A549 (cell line): ENCODE measurements around the gene MACF1. TPM values are rescaled to one million over a fixed set of nuclear protein-coding genes. Genes with fewer than 3 reads are reported as not detected.
A peak's percentile ranks its signal among the peaks of the same experiment; 100 is the strongest.

Experiments used
- ATAC-seq, 2 experiments: fragments of 200-7000 bp in 1 of 2; fragments of >200 bp in 1 of 2; cut with Nextera tagmentation in 1 of 2; cut with Tn5 transposase in 1 of 2; 3 replicates each; pipeline versions ENCODE4 v1.8.0 to v1.9.1; 2018 to 2020; ENCODE audit warnings: mild to moderate bottlenecking in 1 of 2, moderate library complexity in 1 of 2
- CTCF ChIA-PET: fragments of 300-600 bp; sonication (Branson Sonifier 250); formaldehyde crosslinking; extraction: SDS; loops from one replicate; lab custom pipeline; 2021; ENCODE audit warnings: antibody characterized with exemption, inconsistent platforms; lab: Yijun Ruan, JAX
- POLR2A ChIA-PET: fragments of 350-600 bp; formaldehyde crosslinking; extraction: SDS; loops from one replicate; lab custom pipeline; 2021; ENCODE audit warnings: antibody characterized with exemption, inconsistent platforms; lab: Yijun Ruan, JAX
- DNase-seq, 2 experiments: peaks; one replicate each; pipeline versions ENCODE4 v3.0.0 to v3.0.0-alpha.2; 2011 to 2016; ENCODE audit warnings: low read depth in 1 of 2, low spot score in 1 of 2
- FAIRE-seq: peaks from 2 replicates; lab custom pipeline; 2011; peaks lifted over from hg19 to GRCh38; lab: Jason Lieb, UNC
- H3K27ac ChIP-seq, 2 experiments: fragments of >200 bp; sonication (Bioruptor Twin); formaldehyde crosslinking; 3 replicates each; pipeline ENCODE4 v1.5.1; 2016 to 2017
- H3K4me1 ChIP-seq: fragments of >200 bp; sonication (Bioruptor Twin); formaldehyde crosslinking; 3 replicates; pipeline ENCODE4 v1.6.1; 2016
- H3K4me2 ChIP-seq: fragments of >200 bp; sonication (Bioruptor Twin); formaldehyde crosslinking; 3 replicates; pipeline ENCODE4 v1.6.1; 2016
- H3K4me3 ChIP-seq: fragments of >200 bp; sonication (Bioruptor Twin); formaldehyde crosslinking; 3 replicates; pipeline ENCODE4 v1.5.1; 2016
- H3K9me3 ChIP-seq: fragments of >200 bp; sonication (Bioruptor Twin); formaldehyde crosslinking; 3 replicates; pipeline ENCODE4 v1.6.1; 2016
- CBX2 ChIP-seq: fragments of 200-600 bp; sonication (generic); IDR thresholded peaks from 2 replicates; pipeline ENCODE4 v1.6.1; 2016; ENCODE audit warnings: low read depth, mild to moderate bottlenecking, borderline replicate concordance
- CBX8 ChIP-seq: fragments of 200-600 bp; sonication (generic); IDR thresholded peaks from 2 replicates; pipeline ENCODE4 v1.6.1; 2016
- CEBPB ChIP-seq, 2 experiments: fragments of >200 bp in 1 of 2; sonication (Bioruptor Twin) in 1 of 2; formaldehyde crosslinking in 1 of 2; IDR thresholded peaks; 2 replicates each; pipeline ENCODE4 v1.6.1; 2012 to 2016
- CHD4 ChIP-seq: fragments of 200-600 bp; sonication (generic); IDR thresholded peaks from 2 replicates; pipeline ENCODE4 v1.6.1; 2016; ENCODE audit warnings: antibody characterized with exemption, mild to moderate bottlenecking, borderline replicate concordance
- EHF ChIP-seq: fragments of 250-450 bp; sonication (Bioruptor Pico); IDR thresholded peaks from 2 replicates; pipeline ENCODE4 v1.5.0; 2020; ENCODE audit warnings: mild to moderate bottlenecking
- GATA3 ChIP-seq: IDR thresholded peaks from 2 replicates; pipeline ENCODE4 v1.6.1; 2012; ENCODE audit warnings: borderline replicate concordance
- HEYL ChIP-seq: fragments of 250-450 bp; sonication (Bioruptor Pico); IDR thresholded peaks from 2 replicates; pipeline ENCODE4 v1.8.0; 2021; ENCODE audit warnings: mild to moderate bottlenecking, moderate library complexity
- HOXB13 ChIP-seq: fragments of 250-450 bp; sonication (Bioruptor Pico); IDR thresholded peaks from 2 replicates; pipeline ENCODE4 v1.5.0; 2020; ENCODE audit warnings: low read depth, mild to moderate bottlenecking, moderate library complexity
- HOXB5 ChIP-seq: fragments of 250-450 bp; sonication (Bioruptor Pico); IDR thresholded peaks from 2 replicates; pipeline ENCODE4 v1.5.0; 2020; ENCODE audit warnings: mild to moderate bottlenecking, moderate library complexity
- JUN ChIP-seq, 2 experiments: fragments of >200 bp; sonication (Bioruptor Twin); formaldehyde crosslinking; IDR thresholded peaks; 2 replicates in 1 of 2; 3 replicates in 1 of 2; pipeline ENCODE4 v1.6.1; 2016 to 2017
- MAZ ChIP-seq: fragments of 150-350 bp; IDR thresholded peaks from 2 replicates; pipeline ENCODE4 v1.6.1; 2014; ENCODE audit warnings: antibody characterized with exemption, low read depth, low read length, borderline replicate concordance
- MYC ChIP-seq: IDR thresholded peaks from 2 replicates; pipeline ENCODE4 v1.6.1; 2012; ENCODE audit warnings: mild to moderate bottlenecking, inconsistent platforms, low read length, improper control_type of control experiment, borderline replicate concordance
- NFE2L2 ChIP-seq: fragments of 150-350 bp; conservative IDR thresholded peaks from 2 replicates; pipeline ENCODE4 v1.6.1; 2014; ENCODE audit warnings: low read length
- NPAS2 ChIP-seq: fragments of 250-450 bp; sonication (Bioruptor Pico); IDR thresholded peaks from 2 replicates; pipeline ENCODE4 v1.8.0; 2022; ENCODE audit warnings: mild to moderate bottlenecking, moderate library complexity, borderline replicate concordance
- NR3C1 ChIP-seq: fragments of >200 bp; sonication (Bioruptor Twin); formaldehyde crosslinking; IDR thresholded peaks from 3 replicates; pipeline ENCODE4 v1.6.1; 2017
- PHF8 ChIP-seq: fragments of 200-600 bp; sonication (generic); IDR thresholded peaks from 2 replicates; pipeline ENCODE4 v1.6.1; 2016; ENCODE audit warnings: low read depth, mild to moderate bottlenecking, antibody characterized with exemption, moderate library complexity, borderline replicate concordance
- RAD21 ChIP-seq, 2 experiments: fragments of >200 bp in 1 of 2; sonication (Bioruptor Twin) in 1 of 2; formaldehyde crosslinking in 1 of 2; IDR thresholded peaks in 1 of 2; conservative IDR thresholded peaks in 1 of 2; 2 replicates in 1 of 2; 3 replicates in 1 of 2; pipeline ENCODE4 v1.6.1; 2012 to 2018; ENCODE audit warnings: inconsistent platforms in 1 of 2
- RFX5 ChIP-seq: fragments of 450-650 bp; IDR thresholded peaks from 2 replicates; pipeline ENCODE4 v1.7.1; 2014; ENCODE audit warnings: antibody characterized with exemption, mild to moderate bottlenecking, moderate library complexity
- RNF2 ChIP-seq: fragments of 200-600 bp; sonication (generic); IDR thresholded peaks from 2 replicates; pipeline ENCODE4 v1.6.1; 2016; ENCODE audit warnings: low read depth, mild to moderate bottlenecking, antibody characterized with exemption, moderate library complexity, borderline replicate concordance
- SREBF2 ChIP-seq: fragments of 450-650 bp; IDR thresholded peaks from 2 replicates; pipeline ENCODE4 v1.6.1; 2014; ENCODE audit warnings: mild to moderate bottlenecking, moderate library complexity
- TFCP2L1 ChIP-seq: fragments of 250-450 bp; sonication (Bioruptor Pico); IDR thresholded peaks from 2 replicates; pipeline ENCODE4 v1.5.0; 2021; ENCODE audit warnings: mild to moderate bottlenecking
- TP53 ChIP-seq: fragments of 250-450 bp; sonication (Bioruptor Pico); IDR thresholded peaks from 2 replicates; pipeline ENCODE4 v1.5.0; 2021; ENCODE audit warnings: mild to moderate bottlenecking, moderate library complexity
- ZC3H11A ChIP-seq: fragments of 450-650 bp; IDR thresholded peaks from 2 replicates; pipeline ENCODE4 v1.6.1; 2014; ENCODE audit warnings: antibody characterized with exemption, mild to moderate bottlenecking
- WGBS: methylation state at CpG from one replicate; pipeline ENCODE4 v1.1.6; 2017; ENCODE audit errors: missing lambda C conversion rate; 5-methylcytosine and 5-hydroxymethylcytosine counted together
- polyA plus RNA-seq, 4 experiments: library from polyadenylated mRNA; depleted of rRNA in 3 of 4; stranded (reverse); fragments of >200 nt; fragmentation: RNase III in 1 of 4; extraction: RNeasy Plus Mini Kit Qiagen cat#74134 plus additional on column Dnase treatment in 1 of 4; gene quantifications; 2 replicates in 3 of 4; 3 replicates in 1 of 4; pipeline ENCODE4 v1.2.3, GENCODE V29; 2011 to 2017
- TF ChIP-seq, protein P1 (sequence below): fragments of 150-350 bp; IDR thresholded peaks from 2 replicates; pipeline ENCODE4 v1.6.1; 2014; ENCODE audit warnings: low read depth, mild to moderate bottlenecking, low read length
- TF ChIP-seq, protein P2 (sequence below): fragments of 250-450 bp; sonication (Bioruptor Pico); IDR thresholded peaks from 2 replicates; pipeline ENCODE4 v1.5.0; 2021; ENCODE audit warnings: mild to moderate bottlenecking, moderate library complexity, borderline replicate concordance
- TF ChIP-seq, protein P3 (sequence below): IDR thresholded peaks from 2 replicates; pipeline ENCODE4 v1.6.1; 2012
- TF ChIP-seq, protein P4 (sequence below): fragments of 450-650 bp; IDR thresholded peaks from 2 replicates; pipeline ENCODE4 v1.6.1; 2014; ENCODE audit warnings: antibody characterized with exemption
- TF ChIP-seq, protein P5 (sequence below): fragments of >200 bp; sonication (Bioruptor Twin); formaldehyde crosslinking; IDR thresholded peaks from 3 replicates; pipeline ENCODE4 v1.5.1; 2016
- TF ChIP-seq, protein P6 (sequence below): fragments of >200 bp; sonication (Bioruptor Twin); formaldehyde crosslinking; IDR thresholded peaks from 2 replicates; pipeline ENCODE4 v1.6.1; 2016

The MACF1 gene
- polyA plus RNA-seq, 2 of the 4 experiments (the other 2 are of a cell fraction), result 45.7 to 64.2 TPM

DNA sequence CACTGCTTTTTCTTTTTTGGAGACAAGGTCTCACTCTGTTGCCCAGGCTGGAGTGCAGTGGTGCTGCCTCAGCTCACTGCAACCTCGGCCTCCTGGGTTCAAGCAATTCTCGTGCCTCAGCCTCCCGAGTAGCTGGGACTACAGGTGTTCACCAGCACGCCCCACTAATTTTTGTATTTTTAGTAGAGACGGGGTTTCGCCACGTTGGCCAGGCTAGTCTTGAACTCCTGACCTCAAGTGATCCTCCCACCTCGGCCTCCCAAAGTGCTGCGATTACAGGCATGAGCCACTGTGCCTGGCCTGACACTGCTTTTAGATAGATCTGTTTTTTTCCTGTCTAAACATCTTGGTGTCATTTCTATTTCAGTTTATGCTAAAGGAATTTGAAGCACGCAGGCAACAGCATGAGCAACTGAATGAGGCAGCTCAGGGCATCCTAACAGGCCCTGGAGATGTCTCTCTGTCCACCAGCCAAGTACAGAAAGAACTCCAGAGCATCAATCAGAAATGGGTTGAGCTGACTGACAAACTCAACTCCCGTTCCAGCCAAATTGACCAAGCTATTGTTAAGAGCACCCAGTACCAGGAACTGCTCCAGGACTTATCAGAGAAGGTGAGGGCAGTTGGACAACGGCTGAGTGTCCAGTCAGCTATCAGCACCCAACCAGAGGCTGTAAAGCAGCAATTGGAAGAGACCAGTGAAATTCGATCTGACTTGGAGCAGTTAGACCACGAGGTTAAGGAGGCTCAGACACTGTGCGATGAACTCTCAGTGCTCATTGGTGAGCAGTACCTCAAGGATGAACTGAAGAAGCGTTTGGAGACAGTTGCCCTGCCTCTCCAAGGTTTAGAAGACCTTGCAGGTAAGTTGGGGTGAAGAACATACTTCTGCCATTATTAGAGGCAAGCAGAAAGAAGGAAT is 180.8 kb downstream of the MACF1 start:
- peaks cover 20% of the 10 kb centered on the region for H3K4me1 ChIP-seq
- CTCF ChIA-PET, result interaction anchor here (1.0 to 6.0 kb wide), 3 partner anchors 12 to 25 kb away, joined by 3 to 56 read pairs (median 5); no protein-coding TSS in a partner anchor
- FAIRE-seq (no peak), DNase-seq (no peak), ATAC-seq (no peak)
- H3K9me3 ChIP-seq, result no peaks in the 10 kb centered on the region
- no peak overlapping the region for H3K4me2 ChIP-seq
- H3K27ac ChIP-seq, result peak overlapping the region in 1 of 2 experiments; percentile 12; a peak in 1 of 6 replicates
- no peak overlapping the region for H3K4me3 ChIP-seq
- TF ChIP-seq, protein P1, sequence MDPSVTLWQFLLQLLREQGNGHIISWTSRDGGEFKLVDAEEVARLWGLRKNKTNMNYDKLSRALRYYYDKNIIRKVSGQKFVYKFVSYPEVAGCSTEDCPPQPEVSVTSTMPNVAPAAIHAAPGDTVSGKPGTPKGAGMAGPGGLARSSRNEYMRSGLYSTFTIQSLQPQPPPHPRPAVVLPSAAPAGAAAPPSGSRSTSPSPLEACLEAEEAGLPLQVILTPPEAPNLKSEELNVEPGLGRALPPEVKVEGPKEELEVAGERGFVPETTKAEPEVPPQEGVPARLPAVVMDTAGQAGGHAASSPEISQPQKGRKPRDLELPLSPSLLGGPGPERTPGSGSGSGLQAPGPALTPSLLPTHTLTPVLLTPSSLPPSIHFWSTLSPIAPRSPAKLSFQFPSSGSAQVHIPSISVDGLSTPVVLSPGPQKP, result no peak
- TF ChIP-seq MAZ, result no peak
- no peak for TF ChIP-seq JUN (IDR thresholded peaks at IDR 0.05)
- TF ChIP-seq RFX5, result no peak
- TF ChIP-seq CBX8, result no peak
- TF ChIP-seq TP53 (CRISPR knock-in tag), result no peak
- TF ChIP-seq EHF (CRISPR knock-in tag), result no peak
- no peak for TF ChIP-seq NPAS2 (CRISPR knock-in tag)
- TF ChIP-seq CEBPB (IDR thresholded peaks at IDR 0.05), result no peak
- TF ChIP-seq TFCP2L1 (CRISPR knock-in tag), result no peak
- TF ChIP-seq GATA3, result no peak
- TF ChIP-seq RNF2, result no peak
- TF ChIP-seq MYC, result no peak
- no peak for TF ChIP-seq CBX2
- POLR2A ChIA-PET, result no interaction called here
- 94% methylated on average over 15 of the region's 16 CpGs for WGBS

DNA sequence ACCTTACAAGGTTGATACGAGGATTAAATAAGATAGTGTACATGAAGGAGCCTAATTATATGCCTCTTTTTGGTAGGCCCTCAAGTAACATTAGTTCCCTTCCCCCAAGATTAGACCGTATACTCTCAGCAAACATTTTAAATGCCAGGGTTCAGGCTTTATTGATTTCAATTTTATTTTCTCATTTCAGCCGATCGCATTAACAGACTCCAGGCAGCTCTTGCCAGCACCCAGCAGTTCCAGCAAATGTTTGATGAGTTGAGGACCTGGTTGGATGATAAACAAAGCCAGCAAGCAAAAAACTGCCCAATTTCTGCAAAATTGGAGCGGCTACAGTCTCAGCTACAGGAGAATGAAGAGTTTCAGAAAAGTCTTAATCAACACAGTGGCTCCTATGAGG is 182.5 kb downstream of the MACF1 start:
- peaks cover 32% of the 10 kb centered on the region for H3K4me1 ChIP-seq
- no peak for ATAC-seq
- no peak overlapping the region for H3K4me3 ChIP-seq
- ChIA-PET CTCF (interaction anchor here (0.6 to 6.0 kb wide), 18 partner anchors 9 to 1566 kb away, joined by 3 to 56 read pairs (median 4); no protein-coding TSS in a partner anchor), POLR2A (interaction anchor here (0.9 kb wide), 1 partner anchor 12 kb away, joined by 3 read pairs; no protein-coding TSS in a partner anchor)
- H3K4me2 ChIP-seq, result peak overlapping the region; percentile 55
- WGBS, result 81% methylated on average over 5 of the region's 5 CpGs
- DNase-seq, result no peak
- no peaks in the 10 kb centered on the region for H3K9me3 ChIP-seq
- no peak for TF ChIP-seq HOXB5 (CRISPR knock-in tag)
- TF ChIP-seq, protein P2, sequence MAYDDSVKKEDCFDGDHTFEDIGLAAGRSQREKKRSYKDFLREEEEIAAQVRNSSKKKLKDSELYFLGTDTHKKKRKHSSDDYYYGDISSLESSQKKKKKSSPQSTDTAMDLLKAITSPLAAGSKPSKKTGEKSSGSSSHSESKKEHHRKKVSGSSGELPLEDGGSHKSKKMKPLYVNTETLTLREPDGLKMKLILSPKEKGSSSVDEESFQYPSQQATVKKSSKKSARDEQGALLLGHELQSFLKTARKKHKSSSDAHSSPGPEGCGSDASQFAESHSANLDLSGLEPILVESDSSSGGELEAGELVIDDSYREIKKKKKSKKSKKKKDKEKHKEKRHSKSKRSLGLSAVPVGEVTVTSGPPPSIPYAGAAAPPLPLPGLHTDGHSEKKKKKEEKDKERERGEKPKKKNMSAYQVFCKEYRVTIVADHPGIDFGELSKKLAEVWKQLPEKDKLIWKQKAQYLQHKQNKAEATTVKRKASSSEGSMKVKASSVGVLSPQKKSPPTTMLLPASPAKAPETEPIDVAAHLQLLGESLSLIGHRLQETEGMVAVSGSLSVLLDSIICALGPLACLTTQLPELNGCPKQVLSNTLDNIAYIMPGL, result no peak
- TF ChIP-seq EHF (CRISPR knock-in tag), result no peak
- TF ChIP-seq, protein P3, sequence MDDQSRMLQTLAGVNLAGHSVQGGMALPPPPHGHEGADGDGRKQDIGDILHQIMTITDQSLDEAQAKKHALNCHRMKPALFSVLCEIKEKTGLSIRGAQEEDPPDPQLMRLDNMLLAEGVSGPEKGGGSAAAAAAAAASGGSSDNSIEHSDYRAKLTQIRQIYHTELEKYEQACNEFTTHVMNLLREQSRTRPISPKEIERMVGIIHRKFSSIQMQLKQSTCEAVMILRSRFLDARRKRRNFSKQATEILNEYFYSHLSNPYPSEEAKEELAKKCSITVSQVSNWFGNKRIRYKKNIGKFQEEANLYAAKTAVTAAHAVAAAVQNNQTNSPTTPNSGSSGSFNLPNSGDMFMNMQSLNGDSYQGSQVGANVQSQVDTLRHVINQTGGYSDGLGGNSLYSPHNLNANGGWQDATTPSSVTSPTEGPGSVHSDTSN, result no peak
- TF ChIP-seq ZC3H11A, result no peak
- TF ChIP-seq RFX5, result no peak
- TF ChIP-seq CHD4, result no peak
- no peak for TF ChIP-seq HEYL (CRISPR knock-in tag)
- TF ChIP-seq NFE2L2, result no peak
- no peak for TF ChIP-seq PHF8
- no peak for TF ChIP-seq SREBF2
- TF ChIP-seq CBX8, result no peak
- no peak for TF ChIP-seq NR3C1
- TF ChIP-seq, protein P4, sequence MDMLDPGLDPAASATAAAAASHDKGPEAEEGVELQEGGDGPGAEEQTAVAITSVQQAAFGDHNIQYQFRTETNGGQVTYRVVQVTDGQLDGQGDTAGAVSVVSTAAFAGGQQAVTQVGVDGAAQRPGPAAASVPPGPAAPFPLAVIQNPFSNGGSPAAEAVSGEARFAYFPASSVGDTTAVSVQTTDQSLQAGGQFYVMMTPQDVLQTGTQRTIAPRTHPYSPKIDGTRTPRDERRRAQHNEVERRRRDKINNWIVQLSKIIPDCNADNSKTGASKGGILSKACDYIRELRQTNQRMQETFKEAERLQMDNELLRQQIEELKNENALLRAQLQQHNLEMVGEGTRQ, result no peak
- TF ChIP-seq, protein P5, sequence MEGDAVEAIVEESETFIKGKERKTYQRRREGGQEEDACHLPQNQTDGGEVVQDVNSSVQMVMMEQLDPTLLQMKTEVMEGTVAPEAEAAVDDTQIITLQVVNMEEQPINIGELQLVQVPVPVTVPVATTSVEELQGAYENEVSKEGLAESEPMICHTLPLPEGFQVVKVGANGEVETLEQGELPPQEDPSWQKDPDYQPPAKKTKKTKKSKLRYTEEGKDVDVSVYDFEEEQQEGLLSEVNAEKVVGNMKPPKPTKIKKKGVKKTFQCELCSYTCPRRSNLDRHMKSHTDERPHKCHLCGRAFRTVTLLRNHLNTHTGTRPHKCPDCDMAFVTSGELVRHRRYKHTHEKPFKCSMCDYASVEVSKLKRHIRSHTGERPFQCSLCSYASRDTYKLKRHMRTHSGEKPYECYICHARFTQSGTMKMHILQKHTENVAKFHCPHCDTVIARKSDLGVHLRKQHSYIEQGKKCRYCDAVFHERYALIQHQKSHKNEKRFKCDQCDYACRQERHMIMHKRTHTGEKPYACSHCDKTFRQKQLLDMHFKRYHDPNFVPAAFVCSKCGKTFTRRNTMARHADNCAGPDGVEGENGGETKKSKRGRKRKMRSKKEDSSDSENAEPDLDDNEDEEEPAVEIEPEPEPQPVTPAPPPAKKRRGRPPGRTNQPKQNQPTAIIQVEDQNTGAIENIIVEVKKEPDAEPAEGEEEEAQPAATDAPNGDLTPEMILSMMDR, result no peak
- no peak for TF ChIP-seq HOXB13 (CRISPR knock-in tag)
- TF ChIP-seq RAD21 (conservative IDR thresholded peaks at IDR 0.05 in 1 of 2, IDR thresholded peaks at IDR 0.05 in 1 of 2), result no peak
- TF ChIP-seq, protein P6, sequence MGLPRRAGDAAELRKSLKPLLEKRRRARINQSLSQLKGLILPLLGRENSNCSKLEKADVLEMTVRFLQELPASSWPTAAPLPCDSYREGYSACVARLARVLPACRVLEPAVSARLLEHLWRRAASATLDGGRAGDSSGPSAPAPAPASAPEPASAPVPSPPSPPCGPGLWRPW, result no peak
- FAIRE-seq, result no peak
- peak overlapping the region; percentile 46 to 89; a peak in 5 of 6 replicates for H3K27ac ChIP-seq
